Upper lobe of left lung (tissue), 4 donors: Measurements from ENCODE around the gene ALDH3B2.
"Not testable (repeated sequence)": the region's sequence is repeated elsewhere in the genome, so short reads cannot be mapped to it uniquely, and the experiment has no call there.

Experiments
- EP300 ChIP-seq, 4 donors: sonication (generic); formaldehyde crosslinking; IDR thresholded peaks; one replicate each; pipeline ENCODE4 v1.5.1; 2017; ENCODE audit warnings: antibody characterized with exemption in 4 of 4, control low read depth in 2 of 4
- POLR2A ChIP-seq, 4 donors: fragments of 450-650 bp; IDR thresholded peaks; one replicate each; pipeline ENCODE4 v1.5.1; 2016 to 2017; ENCODE audit warnings: antibody characterized with exemption in 4 of 4, mild to moderate bottlenecking in 2 of 4
- POLR2AphosphoS5 ChIP-seq, 2 donors: sonication (generic); formaldehyde crosslinking; IDR thresholded peaks; one replicate each; pipeline ENCODE4 v1.5.1; 2017; ENCODE audit warnings: antibody characterized with exemption in 2 of 2
- TF ChIP-seq, protein P1 (sequence below), 6 experiments: fragments of 450-650 bp in 4 of 6; fragments of 200-600 bp in 2 of 6; sonication (generic) in 2 of 6; IDR thresholded peaks; one replicate each; pipeline ENCODE4 v1.5.1; 2016 to 2019; ENCODE audit warnings: antibody characterized with exemption in 6 of 6

DNA sequence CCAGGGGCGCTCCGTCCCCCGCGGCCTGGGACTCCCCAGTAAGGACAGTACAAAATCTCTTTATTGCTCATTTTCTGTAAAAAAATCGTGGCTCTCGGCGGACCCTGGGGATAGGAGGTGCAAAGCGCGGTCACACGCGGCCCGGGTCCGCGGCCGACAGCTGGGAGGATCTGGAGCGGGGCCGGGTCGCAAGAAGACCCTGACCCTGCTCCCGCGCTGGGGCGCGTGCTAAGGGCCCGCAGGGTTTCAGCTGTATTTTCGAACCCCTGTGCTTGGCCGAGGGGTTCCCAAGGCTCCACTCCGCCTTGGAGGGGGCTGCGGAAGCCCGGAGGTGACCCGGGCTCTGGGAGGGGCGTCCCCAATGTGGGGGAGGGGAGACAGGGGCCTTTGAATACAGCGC is 36.8 kb upstream of the ALDH3B2 start:
- TF ChIP-seq, protein P1, sequence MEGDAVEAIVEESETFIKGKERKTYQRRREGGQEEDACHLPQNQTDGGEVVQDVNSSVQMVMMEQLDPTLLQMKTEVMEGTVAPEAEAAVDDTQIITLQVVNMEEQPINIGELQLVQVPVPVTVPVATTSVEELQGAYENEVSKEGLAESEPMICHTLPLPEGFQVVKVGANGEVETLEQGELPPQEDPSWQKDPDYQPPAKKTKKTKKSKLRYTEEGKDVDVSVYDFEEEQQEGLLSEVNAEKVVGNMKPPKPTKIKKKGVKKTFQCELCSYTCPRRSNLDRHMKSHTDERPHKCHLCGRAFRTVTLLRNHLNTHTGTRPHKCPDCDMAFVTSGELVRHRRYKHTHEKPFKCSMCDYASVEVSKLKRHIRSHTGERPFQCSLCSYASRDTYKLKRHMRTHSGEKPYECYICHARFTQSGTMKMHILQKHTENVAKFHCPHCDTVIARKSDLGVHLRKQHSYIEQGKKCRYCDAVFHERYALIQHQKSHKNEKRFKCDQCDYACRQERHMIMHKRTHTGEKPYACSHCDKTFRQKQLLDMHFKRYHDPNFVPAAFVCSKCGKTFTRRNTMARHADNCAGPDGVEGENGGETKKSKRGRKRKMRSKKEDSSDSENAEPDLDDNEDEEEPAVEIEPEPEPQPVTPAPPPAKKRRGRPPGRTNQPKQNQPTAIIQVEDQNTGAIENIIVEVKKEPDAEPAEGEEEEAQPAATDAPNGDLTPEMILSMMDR (IDR thresholded peaks at IDR 0.05), result not testable (repeated sequence)
- not testable (repeated sequence) for TF ChIP-seq POLR2A, EP300, POLR2AphosphoS5 (IDR thresholded peaks at IDR 0.05)
